Testis (tissue), 3 donors: ENCODE data around the gene OGFOD1. TPM values are rescaled to one million over a fixed set of nuclear protein-coding genes. Genes with fewer than 3 reads are reported as not detected.

ENCODE experiments used
- DNase-seq: peaks from one replicate; pipeline ENCODE4 v3.0.0-alpha.2; 2019
- H3K27ac ChIP-seq, 2 donors: fragments of 200-600 bp; sonication (generic); one replicate each; pipeline ENCODE4 v1.5.1; 2019
- H3K27me3 ChIP-seq: fragments of 200-600 bp; sonication (generic); one replicate; pipeline ENCODE4 v1.5.1; 2019
- H3K36me3 ChIP-seq: fragments of 200-600 bp; sonication (generic); one replicate; pipeline ENCODE4 v1.5.1; 2017; ENCODE audit warnings: low read depth; ENCODE audit errors: missing control alignments
- H3K4me1 ChIP-seq: fragments of 200-600 bp; sonication (generic); one replicate; pipeline ENCODE4 v1.5.1; 2019
- H3K4me3 ChIP-seq, 2 donors: fragments of 200-600 bp; sonication (generic); one replicate each; pipeline ENCODE4 v1.5.1; 2017 to 2019
- H3K9me3 ChIP-seq: fragments of 200-600 bp; sonication (generic); one replicate; pipeline ENCODE4 v1.5.1; 2017
- POLR2A ChIP-seq: fragments of 450-650 bp; IDR thresholded peaks from one replicate; pipeline ENCODE4 v1.6.1; 2017; ENCODE audit warnings: antibody characterized with exemption, mild to moderate bottlenecking, moderate library complexity
- WGBS, 2 donors: methylation state at CpG; one replicate each; pipeline ENCODE4 v1.1.5; 2018; 5-methylcytosine and 5-hydroxymethylcytosine counted together
- intact Hi-C: fragments of 100-400 bp; cut with DNase I; formaldehyde crosslinking; loops from one replicate; pipeline ENCODE4 v1.15.1; 2023; ENCODE audit warnings: low total_unique reads
- polyA plus RNA-seq: library from polyadenylated mRNA; stranded (reverse); fragments of 350-450 nt; fragmentation: Illumina TruSeq; extraction: RNeasy Lipid Tissue Mini Kit (QIAGEN cat#74804); gene quantifications from one replicate; pipeline ENCODE4 v1.2.3, GENCODE V29; 2014; ENCODE audit warnings: low read depth, low replicate concordance; ENCODE audit not compliant: insufficient read depth
- total RNA-seq, 2 donors: library from RNA; depleted of rRNA; stranded (reverse); fragments of >200 nt; gene quantifications; one replicate each; pipeline ENCODE4 v1.2.3, GENCODE V29; 2016
- TF ChIP-seq, protein P1 (sequence below), 3 experiments: fragments of 450-650 bp in 2 of 3; fragments of 200-600 bp in 1 of 3; sonication (generic) in 1 of 3; IDR thresholded peaks; one replicate each; pipeline ENCODE4 v1.5.1; 2016 to 2019; ENCODE audit warnings: antibody characterized with exemption in 3 of 3, mild to moderate bottlenecking in 2 of 3, moderate library complexity in 1 of 3

OGFOD1 gene
- total and polyA plus RNA-seq, 3 donors from 2014 or later, result 26.7 to 38.2 (median 34.5) TPM

DNA sequence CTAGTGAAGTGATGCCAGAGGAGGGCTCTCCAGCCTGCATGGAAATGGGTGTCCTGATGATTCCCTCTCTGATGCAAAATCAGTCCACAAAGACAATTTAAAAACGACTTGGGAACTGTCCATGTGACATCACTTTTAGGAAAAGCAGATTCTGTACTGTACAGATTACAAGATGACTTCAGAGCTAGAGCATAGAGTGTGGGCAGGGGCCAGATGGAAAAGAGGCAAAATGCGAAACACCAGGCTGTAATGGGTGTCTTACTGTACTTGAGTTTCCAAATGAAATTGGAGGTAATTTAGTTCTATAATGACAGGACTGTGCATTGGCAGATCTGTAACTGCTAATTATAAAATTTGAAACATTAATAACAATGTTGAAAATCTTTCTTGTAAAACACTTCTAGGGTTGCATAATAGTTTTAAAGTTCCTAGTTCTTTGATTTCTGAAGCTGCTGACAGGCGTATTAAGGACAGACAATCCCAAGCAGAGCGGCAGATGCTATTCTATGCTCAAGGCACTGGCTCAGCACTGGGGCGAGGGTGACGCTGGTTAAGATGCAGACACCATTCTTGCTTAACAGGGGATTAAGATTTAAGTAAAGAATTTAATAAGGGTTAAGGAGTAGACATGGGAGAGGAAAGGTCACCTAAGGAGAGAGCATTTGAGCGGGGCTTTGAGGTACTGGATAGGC is 29.6 kb downstream of the OGFOD1 start:
- 79 to 88% methylated on average over 7 of the region's 7 CpGs for WGBS, 2 donors
- H3K27ac ChIP-seq, result no peak overlapping the region
- intact Hi-C loops, result no loop called here

DNA sequence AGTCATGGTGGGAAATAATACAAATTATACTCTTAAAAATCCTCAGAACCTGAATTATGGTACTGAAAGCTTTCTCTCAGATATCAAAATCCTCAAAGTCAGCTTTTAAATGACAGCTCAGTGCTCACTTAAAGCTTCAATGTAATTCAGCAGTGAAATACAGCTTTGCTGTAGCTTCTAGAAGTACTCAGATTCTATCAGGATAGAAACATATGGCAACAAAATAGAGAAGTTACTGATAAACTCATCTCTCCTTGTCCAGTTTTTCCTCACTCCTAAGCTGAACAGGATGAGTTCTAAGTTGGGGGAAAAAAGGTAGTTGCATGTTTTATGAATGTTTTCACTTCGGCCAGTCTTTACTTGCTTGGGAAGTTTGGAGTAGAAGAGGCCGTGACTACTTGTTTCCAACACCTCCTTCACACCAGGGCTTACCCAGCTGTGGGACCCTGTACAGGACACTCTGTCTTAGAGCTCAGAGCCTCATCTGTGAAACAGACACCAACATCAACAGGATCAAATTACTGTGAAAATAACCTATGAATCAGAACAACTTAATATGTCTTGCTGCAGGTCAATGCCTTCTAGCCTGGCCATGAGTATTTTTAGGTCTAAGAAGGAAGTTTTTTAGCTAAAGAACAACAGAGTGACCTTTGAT is 30.2 kb downstream of the OGFOD1 start:
- no peaks in the 10 kb centered on the region for H3K27me3 ChIP-seq
- H3K27ac ChIP-seq, result no peak overlapping the region
- no peaks in the 10 kb centered on the region for H3K9me3 ChIP-seq
- 67 to 80% methylated on average over 2 of the region's 2 CpGs for whole genome bisulfite sequencing, 2 donors
- DNase-seq, result no peak
- H3K4me3 ChIP-seq, result no peak overlapping the region
- TF ChIP-seq, protein P1, sequence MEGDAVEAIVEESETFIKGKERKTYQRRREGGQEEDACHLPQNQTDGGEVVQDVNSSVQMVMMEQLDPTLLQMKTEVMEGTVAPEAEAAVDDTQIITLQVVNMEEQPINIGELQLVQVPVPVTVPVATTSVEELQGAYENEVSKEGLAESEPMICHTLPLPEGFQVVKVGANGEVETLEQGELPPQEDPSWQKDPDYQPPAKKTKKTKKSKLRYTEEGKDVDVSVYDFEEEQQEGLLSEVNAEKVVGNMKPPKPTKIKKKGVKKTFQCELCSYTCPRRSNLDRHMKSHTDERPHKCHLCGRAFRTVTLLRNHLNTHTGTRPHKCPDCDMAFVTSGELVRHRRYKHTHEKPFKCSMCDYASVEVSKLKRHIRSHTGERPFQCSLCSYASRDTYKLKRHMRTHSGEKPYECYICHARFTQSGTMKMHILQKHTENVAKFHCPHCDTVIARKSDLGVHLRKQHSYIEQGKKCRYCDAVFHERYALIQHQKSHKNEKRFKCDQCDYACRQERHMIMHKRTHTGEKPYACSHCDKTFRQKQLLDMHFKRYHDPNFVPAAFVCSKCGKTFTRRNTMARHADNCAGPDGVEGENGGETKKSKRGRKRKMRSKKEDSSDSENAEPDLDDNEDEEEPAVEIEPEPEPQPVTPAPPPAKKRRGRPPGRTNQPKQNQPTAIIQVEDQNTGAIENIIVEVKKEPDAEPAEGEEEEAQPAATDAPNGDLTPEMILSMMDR (IDR thresholded peaks at IDR 0.05), result no peak
- no peak for TF ChIP-seq POLR2A
- no peaks in the 10 kb centered on the region for H3K4me1 ChIP-seq
- H3K36me3 ChIP-seq, result no peaks in the 10 kb centered on the region
- intact Hi-C loops, result no loop called here

More for the DNA sequence above, 29.6 kb downstream of the OGFOD1 start:
- Histone ChIP-seq H3K4me3 (no peak overlapping the region), H3K27me3 (no peaks in the 10 kb centered on the region), H3K9me3 (no peaks in the 10 kb centered on the region), H3K4me1 (no peaks in the 10 kb centered on the region), H3K36me3 (no peaks in the 10 kb centered on the region)
- no peak for DNase-seq
- TF ChIP-seq, protein P1 (IDR thresholded peaks at IDR 0.05), result no peak
- no peak for TF ChIP-seq POLR2A

DNA sequence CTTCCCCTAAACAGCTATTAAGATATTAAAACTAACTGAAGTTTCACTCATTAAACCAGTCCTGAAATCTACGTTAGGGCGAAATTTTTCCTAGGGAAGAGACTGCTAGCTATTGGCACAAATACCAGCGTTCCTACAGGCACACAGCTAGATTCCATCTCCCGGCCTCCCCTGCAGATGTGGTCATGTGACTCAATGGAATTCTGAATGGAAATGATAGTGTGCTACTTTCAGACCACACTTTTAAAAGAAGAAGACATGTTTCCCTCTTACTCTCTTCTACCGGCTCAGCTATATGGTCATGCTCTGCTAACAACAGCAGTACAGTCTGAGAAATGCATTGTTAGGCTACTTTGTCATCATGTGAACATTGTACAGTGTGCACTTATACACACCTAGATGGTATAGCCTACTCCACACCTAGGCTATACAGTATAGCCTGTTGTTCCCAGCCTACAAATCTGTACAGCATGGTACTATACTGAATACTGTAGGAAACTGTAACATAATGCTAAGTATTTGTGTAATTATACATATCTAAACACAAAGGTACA is 31.4 kb downstream of the OGFOD1 start:
- H3K4me3 ChIP-seq, result no peak overlapping the region
- no peaks in the 10 kb centered on the region for H3K9me3 ChIP-seq
- H3K27ac ChIP-seq, result no peak overlapping the region
- H3K4me1 ChIP-seq, result no peaks in the 10 kb centered on the region
- intact Hi-C loops, result no loop called here
- TF ChIP-seq POLR2A, result no peak
- TF ChIP-seq, protein P1 (IDR thresholded peaks at IDR 0.05), result no peak
- no peak for DNase-seq
- no peaks in the 10 kb centered on the region for H3K27me3 ChIP-seq
- no peaks in the 10 kb centered on the region for H3K36me3 ChIP-seq
- 91 to 98% methylated on average over 5 of the region's 5 CpGs for WGBS, 2 donors

DNA sequence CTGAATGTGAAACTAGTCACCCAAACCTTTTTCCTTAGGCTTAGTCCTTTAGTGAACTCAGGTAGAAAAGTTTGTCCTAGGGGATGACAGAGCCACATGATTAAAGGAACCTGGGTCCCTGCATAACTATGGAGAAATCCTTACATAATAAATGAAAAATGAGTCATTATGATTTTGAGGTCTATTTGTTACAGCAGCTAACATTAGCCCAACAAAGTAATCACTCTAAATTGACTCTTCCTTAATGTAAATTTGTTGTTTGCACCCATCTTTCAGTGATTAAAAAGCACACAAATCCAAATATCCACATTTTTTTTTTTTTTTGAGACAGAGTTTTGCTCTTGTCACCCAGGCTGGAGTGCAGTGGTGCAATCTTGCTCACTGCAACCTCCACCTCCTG is 32.0 kb downstream of the OGFOD1 start:
- Histone ChIP-seq H3K4me1 (no peaks in the 10 kb centered on the region), H3K4me3 (no peak overlapping the region), H3K9me3 (no peaks in the 10 kb centered on the region), H3K36me3 (no peaks in the 10 kb centered on the region), H3K27me3 (no peaks in the 10 kb centered on the region), H3K27ac (no peak overlapping the region)
- DNase-seq, result no peak
- TF ChIP-seq POLR2A, result no peak
- TF ChIP-seq, protein P1 (IDR thresholded peaks at IDR 0.05), result no peak
- intact Hi-C loops, result no loop called here
